ENCODE results near the gene OR4D9.

OR4D9 gene

GRCh38 chr11:59550842-59551658, 39.7 kb downstream of the OR4D9 start:
- TF ChIP-seq CTCF (IDR thresholded peaks at IDR 0.05; ENCODE audit: low read depth, low read length): no peak
- DNase-seq (ENCODE audit: extremely low read depth, low read depth): peak; percentile 82

- peak; percentile 78 for DNase-seq (ENCODE audit: extremely low read depth, low read depth)
- TF ChIP-seq CTCF (IDR thresholded peaks at IDR 0.05; ENCODE audit: low read depth, low read length): no peak
These were observed 40.6 kb downstream of the OR4D9 start for GRCh38 chr11:59551659-59552521.

GRCh38 chr11:59552844-59553243, 41.5 kb downstream of the OR4D9 start:
- no peak for TF ChIP-seq CTCF (IDR thresholded peaks at IDR 0.05; ENCODE audit: low read depth, low read length)

GRCh38 chr11:59553323-59553722, 42.0 kb downstream of the OR4D9 start:
- DNase-seq (ENCODE audit: extremely low read depth, low read depth): no peak
- no peak for TF ChIP-seq CTCF (IDR thresholded peaks at IDR 0.05; ENCODE audit: low read depth, low read length)

More at GRCh38 chr11:59552844-59553243, 41.5 kb downstream of the OR4D9 start:
- no peak for DNase-seq (ENCODE audit: extremely low read depth, low read depth)

GRCh38 chr11:59555601-59556114, 44.3 kb downstream of the OR4D9 start:
- TF ChIP-seq CTCF (IDR thresholded peaks at IDR 0.05; ENCODE audit: low read depth, low read length): no peak
- DNase-seq (ENCODE audit: extremely low read depth, low read depth): no peak

GRCh38 chr11:59556115-59556916, 45.0 kb downstream of the OR4D9 start:
- peak; percentile 80 for DNase-seq (ENCODE audit: extremely low read depth, low read depth)
- no peak for TF ChIP-seq CTCF (IDR thresholded peaks at IDR 0.05; ENCODE audit: low read depth, low read length)
